Vagina (tissue), 2 donors: ENCODE measurements around the gene PMPCB. TPM values are rescaled to one million over a fixed set of nuclear protein-coding genes. Genes with fewer than 3 reads are reported as not detected.
A peak's percentile ranks its signal among the peaks of the same experiment; 100 is the strongest.
"Not testable (repeated sequence)": the region's sequence is repeated elsewhere in the genome, so short reads cannot be mapped to it uniquely, and the experiment has no call there.

Experiments
- DNase-seq, 2 donors: peaks; one replicate each; pipeline ENCODE4 v3.0.0-alpha.2; 2017; ENCODE audit errors: extremely low spot score in 2 of 2
- H3K27ac ChIP-seq: fragments of 200-600 bp; sonication (generic); one replicate; pipeline ENCODE4 v1.5.1; 2019
- H3K27me3 ChIP-seq: fragments of 200-600 bp; sonication (generic); one replicate; pipeline ENCODE4 v1.5.1; 2019
- H3K36me3 ChIP-seq, 2 donors: fragments of 200-600 bp; sonication (generic); one replicate each; pipeline ENCODE4 v1.5.1; 2017 to 2019
- H3K4me1 ChIP-seq: fragments of 200-600 bp; sonication (generic); one replicate; pipeline ENCODE4 v1.5.1; 2019
- H3K4me3 ChIP-seq, 2 donors: fragments of 200-600 bp; sonication (generic); 1 replicate in 1 of 2; 2 replicates in 1 of 2; pipeline ENCODE4 v1.5.1; 2016 to 2019
- H3K9me3 ChIP-seq: fragments of 200-600 bp; sonication (generic); one replicate; pipeline ENCODE4 v1.5.1; 2019
- CTCF ChIP-seq, 3 experiments: fragments of 450-650 bp in 2 of 3; fragments of 200-600 bp in 1 of 3; sonication (generic) in 1 of 3; IDR thresholded peaks; one replicate each; pipeline ENCODE4 v1.5.1; 2017 to 2019; ENCODE audit warnings: antibody characterized with exemption in 3 of 3, mild to moderate bottlenecking in 2 of 3, moderate library complexity in 2 of 3
- POLR2A ChIP-seq, 2 donors: fragments of 450-650 bp; IDR thresholded peaks; one replicate each; pipeline ENCODE4 v1.6.1; 2017; ENCODE audit warnings: antibody characterized with exemption in 2 of 2, mild to moderate bottlenecking in 2 of 2, moderate library complexity in 2 of 2
- POLR2AphosphoS5 ChIP-seq, 2 donors: sonication (generic); formaldehyde crosslinking; IDR thresholded peaks; one replicate each; pipeline ENCODE4 v1.9.0; 2017; ENCODE audit warnings: antibody characterized with exemption in 2 of 2, mild to moderate bottlenecking in 2 of 2, low read depth in 1 of 2; ENCODE audit not compliant: insufficient read depth in 1 of 2
- intact Hi-C: fragments of 100-400 bp; cut with DNase I; formaldehyde crosslinking; loops from one replicate; pipeline ENCODE4 v1.15.1; 2023
- total RNA-seq: library from RNA; depleted of rRNA; stranded (reverse); fragments of >200 nt; gene quantifications from one replicate; pipeline ENCODE4 v1.2.3, GENCODE V29; 2016

The PMPCB gene
- total RNA-seq, 1 donor from 2014 or later = 28.7 TPM

GRCh38 chr7:103282802-103283427, 14.3 kb upstream of the PMPCB start:
- not testable (repeated sequence) for H3K9me3 ChIP-seq

GRCh38 chr7:103292122-103292521, 5.1 kb upstream of the PMPCB start:
- Histone ChIP-seq H3K4me3 (no peak overlapping the region), H3K27ac (no peak overlapping the region), H3K4me1 (peaks cover 5% of the 10 kb centered on the region), H3K27me3 (no peaks in the 10 kb centered on the region), H3K36me3 (no peaks in the 10 kb centered on the region), H3K9me3 (no peaks in the 10 kb centered on the region)
- intact Hi-C loops = no loop called here
- DNase-seq = no peak
- no peak for TF ChIP-seq POLR2A (IDR thresholded peaks at IDR 0.05)
- no peak for TF ChIP-seq CTCF (IDR thresholded peaks at IDR 0.05)
- TF ChIP-seq POLR2AphosphoS5 (IDR thresholded peaks at IDR 0.05; ENCODE audit: insufficient read depth in 1 of 2, low read depth in 1 of 2) = no peak

More at GRCh38 chr7:103282802-103283427, 14.3 kb upstream of the PMPCB start:
- H3K4me3 ChIP-seq, H3K27me3 ChIP-seq, H3K27ac ChIP-seq, DNase-seq, H3K36me3 ChIP-seq, intact Hi-C loops: not testable (repeated sequence)
- H3K4me1 ChIP-seq = peaks cover 10% of the 10 kb centered on the region

DNA sequence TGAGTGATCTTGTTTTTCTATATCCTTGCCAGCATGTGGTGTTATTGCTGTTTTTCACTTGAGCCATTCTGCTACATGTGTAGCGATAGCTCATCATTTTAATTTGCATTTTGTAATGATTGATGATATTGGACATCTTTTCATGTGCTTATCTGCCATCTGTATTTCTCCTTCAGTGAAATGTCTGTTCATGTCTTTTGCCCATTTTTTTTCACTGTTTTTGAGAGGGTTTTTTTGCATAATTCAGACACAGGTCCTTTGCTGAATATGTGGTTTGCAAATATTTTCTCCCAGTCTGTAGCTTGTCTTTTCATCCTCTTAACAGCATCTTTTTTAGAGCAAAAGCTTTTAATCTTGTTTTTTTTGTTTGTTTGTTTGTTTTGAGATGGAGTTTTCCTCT, 3.7 kb upstream of the PMPCB start:
- Histone ChIP-seq H3K27me3 (no peaks in the 10 kb centered on the region), H3K9me3 (no peaks in the 10 kb centered on the region), H3K36me3 (no peaks in the 10 kb centered on the region), H3K4me1 (peaks cover 14% of the 10 kb centered on the region), H3K27ac (no peak overlapping the region), H3K4me3 (no peak overlapping the region)
- TF ChIP-seq CTCF (IDR thresholded peaks at IDR 0.05) (no peak), POLR2A (IDR thresholded peaks at IDR 0.05) (no peak), POLR2AphosphoS5 (IDR thresholded peaks at IDR 0.05; ENCODE audit: insufficient read depth in 1 of 2, low read depth in 1 of 2) (no peak)
- no peak for DNase-seq
- intact Hi-C loops = no loop called here

GRCh38 chr7:103297837-103298179, 573 bp downstream of the PMPCB start:
- H3K4me1 ChIP-seq = peaks cover 21% of the 10 kb centered on the region
- H3K9me3 ChIP-seq = no peaks in the 10 kb centered on the region
- DNase-seq = no peak
- H3K36me3 ChIP-seq = peaks cover 0 to 32% of the 10 kb centered on the region in 2 donors
- H3K27me3 ChIP-seq = no peaks in the 10 kb centered on the region
- TF ChIP-seq POLR2AphosphoS5 (IDR thresholded peaks at IDR 0.05; ENCODE audit: insufficient read depth in 1 of 2, low read depth in 1 of 2) = no peak
- no peak for TF ChIP-seq POLR2A (IDR thresholded peaks at IDR 0.05)
- no peak for TF ChIP-seq CTCF (IDR thresholded peaks at IDR 0.05)
- H3K27ac ChIP-seq = peak overlapping the region; percentile 84
- H3K4me3 ChIP-seq = peak overlapping the region; percentile 89 to 96
- intact Hi-C loops = no loop called here

DNA sequence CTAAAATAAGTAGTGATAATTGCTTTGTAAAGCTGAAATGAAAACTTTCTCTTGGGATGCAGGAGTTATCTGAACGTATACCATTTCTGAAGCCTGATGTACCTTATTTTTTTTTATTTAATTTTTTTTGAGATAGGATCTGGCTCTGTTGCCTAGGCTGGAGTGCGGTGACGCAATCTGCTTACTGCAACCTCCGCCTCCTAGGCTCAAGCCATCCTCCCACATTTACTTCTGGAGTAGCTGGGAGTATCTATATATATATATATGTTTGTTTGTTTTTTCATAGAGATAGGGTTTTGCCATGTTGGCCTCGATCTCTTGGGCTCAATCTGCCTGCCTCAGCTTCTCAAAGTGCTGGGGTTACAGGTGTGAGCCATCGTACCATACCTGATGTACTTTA, 2.4 kb downstream of the PMPCB start:
- DNase-seq = no peak
- no peak overlapping the region for H3K4me3 ChIP-seq
- intact Hi-C loops = no loop called here
- no peaks in the 10 kb centered on the region for H3K9me3 ChIP-seq
- peaks cover 0 to 49% of the 10 kb centered on the region in 2 donors for H3K36me3 ChIP-seq
- no peak overlapping the region for H3K27ac ChIP-seq
- peaks cover 21% of the 10 kb centered on the region for H3K4me1 ChIP-seq
- no peaks in the 10 kb centered on the region for H3K27me3 ChIP-seq
- TF ChIP-seq POLR2AphosphoS5 (IDR thresholded peaks at IDR 0.05; ENCODE audit: insufficient read depth in 1 of 2, low read depth in 1 of 2) (no peak), CTCF (IDR thresholded peaks at IDR 0.05) (no peak), POLR2A (IDR thresholded peaks at IDR 0.05) (no peak)
